Dermis blood vessel endothelial cell (primary cell): ENCODE measurements around the gene CNTD1. TPM values are rescaled to one million over a fixed set of nuclear protein-coding genes. Genes with fewer than 3 reads are reported as not detected.

Source experiments
- DNase-seq: peaks from one replicate; pipeline ENCODE4 v3.0.0; 2010
- total RNA-seq: library from RNA; depleted of rRNA; stranded (reverse); fragments of >200 nt; gene quantifications from 2 replicates; pipeline ENCODE4 v1.2.3, GENCODE V29; 2014

CNTD1 gene
- total RNA-seq, 1 donor from 2014 or later, result 0.34 TPM

DNA sequence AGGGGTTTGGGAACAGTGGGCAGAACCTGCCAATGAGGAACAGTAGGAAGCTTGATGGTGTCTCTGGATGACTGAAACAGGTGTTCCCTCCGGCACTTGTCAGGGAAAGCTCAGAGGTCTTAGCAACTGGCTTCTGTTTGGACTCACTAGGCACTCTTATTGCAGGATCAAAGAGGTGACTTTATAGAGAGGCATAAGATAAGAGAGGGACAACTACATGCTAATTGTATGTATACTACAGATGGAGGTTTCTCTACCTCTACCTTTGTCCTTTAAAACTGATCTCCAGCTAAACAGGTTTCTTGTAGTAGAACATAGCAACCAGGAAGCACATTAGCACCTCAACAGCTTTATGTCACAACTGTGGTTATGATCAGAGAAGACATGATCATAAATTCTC lies 7.6 kb downstream of the CNTD1 start:
- DNase-seq, result no peak

DNA sequence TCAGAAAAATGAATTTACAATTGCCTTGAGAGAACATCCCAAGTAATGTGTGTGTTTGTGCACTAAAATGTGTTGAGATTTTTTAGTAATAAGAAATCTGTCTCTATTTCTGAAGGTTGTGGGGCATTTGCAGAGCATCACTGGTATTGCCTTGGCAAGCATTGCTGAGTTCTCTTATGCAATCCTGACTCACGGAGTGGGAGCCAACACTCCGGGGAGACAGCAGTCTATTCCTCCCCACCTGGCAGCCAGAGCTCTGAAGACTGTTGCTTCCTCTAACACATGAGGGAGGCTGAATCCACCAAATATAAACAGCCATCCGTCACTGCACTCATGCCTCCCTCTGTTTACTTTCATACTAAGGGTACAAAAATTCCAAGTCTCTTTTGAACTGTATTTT lies 10.6 kb downstream of the CNTD1 start:
- DNase-seq, result no peak

GRCh38 chr17:42814633-42815399 lies 16.2 kb downstream of the CNTD1 start:
- DNase-seq, result peak; percentile 90

- no peak for DNase-seq
These were observed 19.2 kb downstream of the CNTD1 start for GRCh38 chr17:42817866-42818265.

GRCh38 chr17:42818379-42818778 lies 19.7 kb downstream of the CNTD1 start:
- DNase-seq, result no peak

GRCh38 chr17:42819939-42820535 lies 21.4 kb downstream of the CNTD1 start:
- DNase-seq, result peak; percentile 88

DNA sequence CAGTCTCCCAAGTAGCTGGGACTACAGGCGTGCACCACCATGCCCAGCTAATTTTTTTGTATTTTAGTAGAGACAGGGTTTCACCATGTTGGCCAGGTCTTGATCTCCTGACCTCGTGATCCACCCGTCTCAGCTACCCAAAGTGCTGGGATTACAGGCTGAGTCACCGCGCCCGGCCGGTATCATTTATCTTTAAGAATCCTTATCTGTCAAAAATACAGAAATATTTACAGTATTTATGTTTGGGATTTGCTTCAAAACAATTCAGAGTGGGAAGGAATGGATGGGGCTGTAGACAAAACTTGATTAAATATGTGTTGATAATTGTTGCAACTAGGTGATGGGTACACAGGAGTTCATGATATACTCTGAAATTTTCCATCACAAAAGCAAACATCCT lies 22.5 kb downstream of the CNTD1 start:
- DNase-seq, result no peak

GRCh38 chr17:42827472-42827871 lies 28.8 kb downstream of the CNTD1 start:
- DNase-seq, result no peak

DNA sequence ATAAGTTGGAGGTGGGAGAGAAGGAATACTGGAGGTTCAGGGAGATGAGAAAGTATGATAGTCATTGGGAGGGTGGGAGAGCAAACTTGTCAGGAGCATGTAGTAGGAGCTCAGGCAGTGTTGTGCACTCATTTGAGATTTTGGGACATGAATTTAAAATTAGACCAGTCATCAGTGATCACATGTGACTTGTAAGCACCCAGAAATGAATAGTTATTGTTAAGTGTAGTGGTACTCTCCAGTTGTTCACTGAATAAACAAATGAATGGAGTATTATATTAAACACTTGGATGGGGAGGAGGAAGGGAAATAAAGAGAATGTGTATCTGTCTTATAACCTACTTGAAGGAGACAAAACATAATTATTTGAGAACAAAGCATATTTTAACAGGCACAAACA lies 32.3 kb downstream of the CNTD1 start:
- no peak for DNase-seq

DNA sequence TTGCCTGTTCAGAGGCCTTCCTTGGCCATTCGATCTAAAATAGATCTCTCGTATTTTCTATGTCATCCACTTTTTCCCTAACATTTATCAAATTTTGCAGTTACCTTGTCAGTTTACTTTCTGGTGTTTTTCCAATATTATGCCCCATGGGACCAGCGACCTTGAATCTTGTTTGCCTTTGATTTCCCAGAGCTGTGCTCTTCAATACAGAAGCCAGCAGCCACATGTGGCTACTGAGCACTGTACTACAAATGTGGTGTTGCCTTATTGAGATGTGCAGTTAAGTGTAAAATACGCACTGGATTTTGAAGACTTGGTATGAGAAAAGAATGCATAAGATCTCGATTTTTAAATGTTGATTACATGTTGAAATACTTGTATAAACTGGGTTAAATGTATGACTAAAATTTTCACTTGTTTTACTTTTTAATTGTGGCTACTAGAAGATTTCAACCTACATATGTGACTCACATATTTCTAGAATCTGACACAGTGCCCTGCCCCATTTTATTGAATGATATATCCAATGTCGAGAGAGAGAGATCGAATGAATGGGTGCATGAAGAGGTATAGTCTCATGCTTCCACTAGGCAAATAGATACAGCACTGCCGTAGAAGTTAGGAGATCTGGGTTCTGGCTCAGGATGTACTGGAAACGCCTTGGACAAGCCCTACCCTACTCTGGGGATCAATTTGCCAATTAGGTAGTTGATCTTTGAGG lies 33.7 kb downstream of the CNTD1 start:
- DNase-seq, result no peak

- peak; percentile 92 for DNase-seq
These were observed 34.5 kb downstream of the CNTD1 start, which contains the start of gene PSME3 for GRCh38 chr17:42832934-42833766. Gene PSME3 (plus strand): TSS chr17:42833397. CDS start chr17:42833632, 235 bp downstream.

DNA sequence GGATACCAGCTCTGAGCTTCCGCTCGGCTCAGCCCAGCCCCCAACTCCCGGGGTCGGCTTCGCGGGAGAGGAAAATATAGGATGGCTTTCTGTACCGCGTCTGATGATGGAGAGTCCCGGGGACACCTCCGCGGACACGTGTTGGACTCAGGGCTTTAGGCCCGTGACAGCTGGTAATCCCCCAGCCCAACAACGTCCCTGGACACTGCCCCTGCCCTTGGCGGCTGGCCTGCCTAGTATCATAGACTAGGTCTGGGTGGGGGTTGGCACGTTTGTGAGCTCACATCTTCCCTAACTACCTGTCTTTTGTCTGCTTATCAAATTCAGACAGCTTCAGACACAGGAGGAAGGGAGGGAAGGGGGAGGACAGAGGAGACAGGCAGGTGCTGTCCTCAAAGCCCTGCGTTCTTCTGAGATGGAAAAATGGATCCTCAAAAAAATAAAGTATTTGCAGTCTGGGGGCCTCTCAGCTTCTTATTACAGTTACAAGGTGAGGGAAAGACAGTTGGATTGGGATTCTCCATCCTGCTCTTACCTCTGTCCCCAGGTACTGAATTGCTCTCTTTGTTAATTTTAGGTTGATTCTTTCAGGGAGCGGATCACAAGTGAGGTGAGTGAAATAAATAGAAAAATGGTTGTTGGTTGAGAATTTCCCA lies 35.2 kb downstream of the CNTD1 start:
- no peak for DNase-seq

GRCh38 chr17:42835732-42836131 lies 37.1 kb downstream of the CNTD1 start:
- DNase-seq, result no peak

- no peak for DNase-seq
These were observed 43.5 kb downstream of the CNTD1 start for GRCh38 chr17:42841975-42842685.

- DNase-seq, result peak; percentile 89
These were observed 44.8 kb downstream of the CNTD1 start for GRCh38 chr17:42843358-42843934.

DNA sequence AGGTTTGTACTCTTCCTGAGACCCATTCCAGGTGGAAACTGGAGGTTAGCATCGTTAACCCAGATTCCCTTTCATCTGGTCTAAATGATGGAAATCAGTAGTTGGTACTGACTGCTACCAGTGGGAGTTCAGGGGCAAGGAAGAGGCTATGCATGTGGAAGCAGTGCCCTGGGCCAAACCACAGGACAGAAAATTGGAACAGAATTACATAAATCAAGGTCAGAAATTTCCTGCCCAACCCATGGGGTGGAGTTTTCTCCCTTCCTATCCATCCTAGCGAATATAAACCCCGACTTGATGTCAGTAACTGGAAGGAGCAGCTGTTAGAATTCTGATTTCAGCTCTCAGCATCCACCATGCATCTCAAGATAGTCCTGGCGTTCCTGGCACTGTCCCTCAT lies 45.6 kb downstream of the CNTD1 start, which contains the start of gene AOC2:
Gene AOC2, plus strand, starts transcription at position 310 of the 400 bp plus-strand sequence. Its CDS starts 47 bp downstream, at position 357.
- no peak for DNase-seq

DNA sequence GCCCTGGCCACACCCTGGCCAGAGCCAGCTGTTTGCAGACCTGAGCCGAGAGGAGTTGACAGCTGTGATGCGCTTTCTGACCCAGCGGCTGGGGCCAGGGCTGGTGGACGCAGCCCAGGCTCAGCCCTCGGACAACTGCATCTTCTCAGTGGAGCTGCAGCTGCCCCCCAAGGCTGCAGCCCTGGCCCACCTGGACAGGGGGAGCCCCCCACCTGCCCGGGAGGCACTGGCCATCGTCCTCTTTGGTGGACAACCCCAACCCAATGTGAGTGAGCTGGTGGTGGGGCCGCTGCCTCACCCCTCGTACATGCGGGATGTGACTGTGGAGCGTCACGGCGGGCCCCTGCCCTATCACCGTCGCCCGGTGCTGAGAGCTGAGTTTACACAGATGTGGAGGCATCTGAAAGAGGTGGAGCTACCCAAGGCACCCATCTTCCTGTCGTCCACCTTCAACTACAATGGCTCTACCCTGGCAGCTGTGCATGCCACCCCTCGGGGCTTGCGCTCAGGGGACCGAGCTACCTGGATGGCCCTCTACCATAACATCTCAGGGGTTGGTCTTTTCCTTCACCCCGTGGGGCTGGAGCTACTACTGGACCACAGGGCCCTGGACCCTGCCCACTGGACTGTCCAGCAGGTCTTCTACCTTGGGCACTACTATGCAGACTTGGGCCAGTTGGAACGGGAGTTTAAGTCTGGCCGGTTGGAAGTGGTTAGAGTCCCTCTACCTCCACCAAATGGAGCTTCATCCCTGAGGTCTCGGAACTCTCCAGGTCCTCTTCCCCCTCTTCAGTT lies 46.3 kb downstream of the CNTD1 start:
- DNase-seq, result no peak

DNA sequence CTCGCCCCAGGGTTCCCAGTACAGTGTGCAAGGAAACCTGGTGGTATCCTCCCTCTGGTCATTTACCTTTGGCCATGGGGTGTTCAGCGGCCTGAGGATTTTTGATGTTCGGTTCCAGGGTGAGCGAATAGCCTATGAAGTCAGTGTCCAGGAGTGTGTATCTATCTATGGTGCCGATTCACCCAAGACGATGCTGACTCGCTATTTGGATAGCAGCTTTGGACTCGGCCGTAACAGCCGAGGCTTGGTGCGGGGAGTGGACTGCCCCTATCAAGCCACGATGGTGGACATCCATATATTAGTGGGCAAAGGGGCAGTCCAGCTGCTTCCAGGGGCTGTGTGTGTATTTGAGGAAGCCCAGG lies 46.9 kb downstream of the CNTD1 start:
- no peak for DNase-seq

GRCh38 chr17:42845918-42846593 lies 47.4 kb downstream of the CNTD1 start:
- DNase-seq, result no peak
